ENCODE results near the gene CR1. TPM values are rescaled to one million over a fixed set of nuclear protein-coding genes. Genes with fewer than 3 reads are reported as not detected.

The CR1 gene
- total RNA-seq, 1 donor from 2014 or later, result 0.09 TPM

DNA sequence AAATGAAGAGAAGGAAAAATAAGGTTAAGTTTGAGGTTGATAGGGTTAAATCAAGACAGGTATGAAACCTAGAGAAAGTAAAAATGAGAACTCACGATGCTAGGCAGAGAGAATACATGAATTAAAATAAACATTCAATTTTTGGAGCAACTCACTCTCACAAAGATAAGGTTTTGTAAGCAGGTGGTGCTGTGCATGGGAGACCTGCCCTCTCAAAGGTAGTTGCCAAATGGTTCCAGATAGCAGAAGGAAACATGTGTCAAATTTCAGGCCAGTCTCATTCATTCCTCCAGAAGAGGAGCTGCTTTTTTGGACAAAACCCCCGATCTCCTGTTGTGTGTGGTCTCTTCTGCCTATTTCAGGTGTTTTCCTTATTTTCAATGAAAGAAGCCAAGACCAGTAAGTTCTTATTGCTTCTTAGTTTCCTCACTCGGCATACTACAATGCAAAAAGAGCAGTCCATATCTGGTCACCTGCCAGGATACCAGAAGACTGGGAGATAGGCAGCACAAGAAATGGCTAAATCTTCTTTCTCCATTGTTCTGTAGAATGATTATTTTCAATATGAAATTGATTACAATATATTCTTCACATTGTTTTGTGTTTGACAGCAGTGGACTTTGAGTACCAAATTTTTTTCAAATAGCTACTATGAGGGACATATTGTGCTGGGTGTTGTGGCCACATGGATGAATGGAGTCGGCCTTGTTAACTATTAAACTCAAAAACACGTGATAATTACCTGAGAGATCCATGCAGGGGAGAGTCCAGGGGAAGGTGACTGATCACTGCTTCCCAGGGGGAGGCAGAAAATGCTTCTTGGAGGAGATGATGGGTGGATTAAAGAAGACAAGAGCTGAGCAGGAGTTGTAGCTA, 152.6 kb downstream of the CR1 start:
- H3K27me3 Mint-ChIP-seq (ENCODE audit: low read depth, unreplicated experiment), result peaks cover 28% of the 10 kb centered on the region
- no peak overlapping the region for H3K4me2 ChIP-seq (ENCODE audit: low read length)
- H3K36me3 ChIP-seq (ENCODE audit: insufficient read depth, low read length), result no peaks in the 10 kb centered on the region
- H3K4me3 ChIP-seq (ENCODE audit: insufficient read depth, low read depth, low read length), result no peak overlapping the region
- no peak overlapping the region for H3K27ac Mint-ChIP-seq (ENCODE audit: unreplicated experiment)
- TF ChIP-seq, protein P1, sequence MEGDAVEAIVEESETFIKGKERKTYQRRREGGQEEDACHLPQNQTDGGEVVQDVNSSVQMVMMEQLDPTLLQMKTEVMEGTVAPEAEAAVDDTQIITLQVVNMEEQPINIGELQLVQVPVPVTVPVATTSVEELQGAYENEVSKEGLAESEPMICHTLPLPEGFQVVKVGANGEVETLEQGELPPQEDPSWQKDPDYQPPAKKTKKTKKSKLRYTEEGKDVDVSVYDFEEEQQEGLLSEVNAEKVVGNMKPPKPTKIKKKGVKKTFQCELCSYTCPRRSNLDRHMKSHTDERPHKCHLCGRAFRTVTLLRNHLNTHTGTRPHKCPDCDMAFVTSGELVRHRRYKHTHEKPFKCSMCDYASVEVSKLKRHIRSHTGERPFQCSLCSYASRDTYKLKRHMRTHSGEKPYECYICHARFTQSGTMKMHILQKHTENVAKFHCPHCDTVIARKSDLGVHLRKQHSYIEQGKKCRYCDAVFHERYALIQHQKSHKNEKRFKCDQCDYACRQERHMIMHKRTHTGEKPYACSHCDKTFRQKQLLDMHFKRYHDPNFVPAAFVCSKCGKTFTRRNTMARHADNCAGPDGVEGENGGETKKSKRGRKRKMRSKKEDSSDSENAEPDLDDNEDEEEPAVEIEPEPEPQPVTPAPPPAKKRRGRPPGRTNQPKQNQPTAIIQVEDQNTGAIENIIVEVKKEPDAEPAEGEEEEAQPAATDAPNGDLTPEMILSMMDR (IDR thresholded peaks at IDR 0.05; ENCODE audit: insufficient read depth, low read depth, low read length), result no peak
- TF ChIP-seq EZH2 (IDR thresholded peaks at IDR 0.05; ENCODE audit: insufficient read depth, low read length), result no peak
- FAIRE-seq, result no peak
- no peak overlapping the region for H3K4me3 Mint-ChIP-seq (ENCODE audit: unreplicated experiment)
- no peak overlapping the region for H3K9ac ChIP-seq (ENCODE audit: low read length)
- peaks cover 10% of the 10 kb centered on the region for H3K4me1 ChIP-seq (ENCODE audit: insufficient read depth, low read length)
- H3K9me3 ChIP-seq (ENCODE audit: insufficient read depth, low read depth, low read length), result no peaks in the 10 kb centered on the region
- no peak overlapping the region for H3K27ac ChIP-seq (ENCODE audit: low read depth, low read length)
- no peaks in the 10 kb centered on the region for H3K36me3 Mint-ChIP-seq (ENCODE audit: low read depth, unreplicated experiment)
- H3K9me3 Mint-ChIP-seq (ENCODE audit: unreplicated experiment), result peaks cover 3% of the 10 kb centered on the region
- H4K20me1 ChIP-seq (ENCODE audit: insufficient read depth, low read length), result no peaks in the 10 kb centered on the region
- H2AFZ ChIP-seq (ENCODE audit: low read depth, low read length), result no peak overlapping the region
- H3K79me2 ChIP-seq (ENCODE audit: insufficient read depth, low read length), result no peaks in the 10 kb centered on the region
- H3K27me3 ChIP-seq (ENCODE audit: insufficient read depth, low read length), result peaks cover 15% of the 10 kb centered on the region
- no peaks in the 10 kb centered on the region for H3K4me1 Mint-ChIP-seq (ENCODE audit: low read depth, unreplicated experiment)
- no peak for DNase-seq (ENCODE audit: low read depth)

DNA sequence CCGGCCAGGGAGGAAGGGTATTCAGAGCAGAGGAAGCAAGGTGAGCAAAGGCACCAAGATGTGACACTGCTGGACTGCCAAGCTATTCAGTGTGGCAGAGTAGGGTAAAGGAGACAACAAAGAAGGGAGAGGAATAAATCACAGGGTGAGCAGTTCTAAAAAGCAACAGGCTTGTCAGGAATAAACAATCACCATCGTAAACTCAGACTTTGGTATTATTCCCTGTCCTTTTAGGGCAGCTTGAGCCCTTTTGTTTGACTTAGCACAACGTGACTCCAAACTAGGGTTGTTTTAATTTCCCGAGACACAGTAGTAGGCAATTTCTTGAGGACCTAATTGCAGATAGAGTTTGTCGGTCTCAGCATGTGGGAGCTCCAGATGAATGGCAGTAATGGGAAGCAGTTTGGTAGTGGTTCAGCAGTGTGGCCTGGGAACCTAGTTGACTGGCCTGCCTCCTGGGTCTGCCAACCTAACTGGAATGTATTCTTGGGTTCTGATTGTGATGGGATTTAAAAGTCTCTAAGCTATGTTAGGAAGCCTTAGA, 153.3 kb downstream of the CR1 start:
- no peak overlapping the region for H2AFZ ChIP-seq (ENCODE audit: low read depth, low read length)
- H3K4me3 ChIP-seq (ENCODE audit: insufficient read depth, low read depth, low read length), result no peak overlapping the region
- H3K9me3 ChIP-seq (ENCODE audit: insufficient read depth, low read depth, low read length), result no peaks in the 10 kb centered on the region
- no peaks in the 10 kb centered on the region for H3K4me1 Mint-ChIP-seq (ENCODE audit: low read depth, unreplicated experiment)
- no peaks in the 10 kb centered on the region for H4K20me1 ChIP-seq (ENCODE audit: insufficient read depth, low read length)
- no peak overlapping the region for H3K27ac ChIP-seq (ENCODE audit: low read depth, low read length)
- TF ChIP-seq EZH2 (IDR thresholded peaks at IDR 0.05; ENCODE audit: insufficient read depth, low read length), result no peak
- TF ChIP-seq, protein P1 (IDR thresholded peaks at IDR 0.05; ENCODE audit: insufficient read depth, low read depth, low read length), result no peak
- DNase-seq (ENCODE audit: low read depth) (no peak), FAIRE-seq (no peak)
- H3K27ac Mint-ChIP-seq (ENCODE audit: unreplicated experiment), result no peak overlapping the region
- no peak overlapping the region for H3K9ac ChIP-seq (ENCODE audit: low read length)
- H3K9me3 Mint-ChIP-seq (ENCODE audit: unreplicated experiment), result peaks cover 3% of the 10 kb centered on the region
- H3K4me1 ChIP-seq (ENCODE audit: insufficient read depth, low read length), result peaks cover 10% of the 10 kb centered on the region
- H3K27me3 ChIP-seq (ENCODE audit: insufficient read depth, low read length), result peaks cover 15% of the 10 kb centered on the region
- H3K4me3 Mint-ChIP-seq (ENCODE audit: unreplicated experiment), result no peak overlapping the region
- H3K27me3 Mint-ChIP-seq (ENCODE audit: low read depth, unreplicated experiment), result peaks cover 25% of the 10 kb centered on the region
- no peak overlapping the region for H3K4me2 ChIP-seq (ENCODE audit: low read length)
- no peaks in the 10 kb centered on the region for H3K79me2 ChIP-seq (ENCODE audit: insufficient read depth, low read length)
- H3K36me3 ChIP-seq (ENCODE audit: insufficient read depth, low read length), result no peaks in the 10 kb centered on the region
- H3K36me3 Mint-ChIP-seq (ENCODE audit: low read depth, unreplicated experiment), result no peaks in the 10 kb centered on the region
